ENCODE results near the gene SECISBP2. TPM values are rescaled to one million over a fixed set of nuclear protein-coding genes. Genes with fewer than 3 reads are reported as not detected.
"Not testable (repeated sequence)": the region's sequence is repeated elsewhere in the genome, so short reads cannot be mapped to it uniquely, and the experiment has no call there.

SECISBP2 gene
- 100 to 1,000 TPM; 127 to 176 TPM for total RNA-seq
- 145 TPM for polyA plus RNA-seq (ENCODE audit: insufficient read depth, low read depth, low replicate concordance)
- long read RNA-seq, donor 1, full-length matches to known transcripts = 6 of 6 reads
- long read RNA-seq, donor 1, partial matches to known transcripts = 0 of 6 reads
- long read RNA-seq, donor 1, other reads (novel, unspliced or antisense) = 0 of 6 reads
- long read RNA-seq, donor 2, full-length matches to known transcripts = 3 of 3 reads
- long read RNA-seq, donor 2, partial matches to known transcripts = 0 of 3 reads
- long read RNA-seq, donor 2, other reads (novel, unspliced or antisense) = 0 of 3 reads

- Histone ChIP-seq H3K4me3 (peak within 1 kb of the TSS; percentile 71 to 80), H3K4me1 (peaks cover 14% of the 10 kb centered on the region), H3K27ac (peak within 1 kb of the TSS; percentile 98 to 99), H3K36me3 (ENCODE audit: low read depth, missing control alignments) (no peaks in the 10 kb centered on the region), H3K27me3 (no peaks in the 10 kb centered on the region), H3K9me3 (no peaks in the 10 kb centered on the region)
- TF ChIP-seq CTCF (IDR thresholded peaks at IDR 0.05) = peak in 2 of 3 experiments; percentile 80 to 83
- peak; percentile 63 for TF ChIP-seq POLR2A (IDR thresholded peaks at IDR 0.05)
- WGBS, 2 donors = 0 to 1% methylated on average over 30 to 65 of the region's 91 CpGs
- DNase-seq = peak; percentile 95
- intact Hi-C loops (cut with DNase I; ENCODE audit: low total_unique reads) = no loop called here
These were observed at the start of gene SECISBP2 for GRCh38 chr9:89318123-89319014. Gene SECISBP2, plus strand, starts transcription at chr9:89318500. Its CDS starts 77 bp downstream, at chr9:89318577.

GRCh38 chr9:89273528-89274279, 44.6 kb upstream of the SECISBP2 start:
- intact Hi-C loops (cut with DNase I; ENCODE audit: low total_unique reads) = loop anchor here (10.0 kb wide), 1 partner anchor 679 kb away; no protein-coding TSS in a partner anchor
- WGBS, 2 donors = 93% methylated on average over 3 of the region's 3 CpGs

GRCh38 chr9:89274838-89275237, 43.5 kb upstream of the SECISBP2 start:
- WGBS, 2 donors = 89 to 93% methylated on average over 5 of the region's 5 CpGs
- intact Hi-C loops (cut with DNase I; ENCODE audit: low total_unique reads) = loop anchor here (10.0 kb wide), 1 partner anchor 680 kb away; no protein-coding TSS in a partner anchor
- no peaks in the 10 kb centered on the region for H3K27me3 ChIP-seq
- TF ChIP-seq CTCF (IDR thresholded peaks at IDR 0.05) = no peak
- TF ChIP-seq POLR2A (IDR thresholded peaks at IDR 0.05) = no peak
- no peaks in the 10 kb centered on the region for H3K36me3 ChIP-seq (ENCODE audit: low read depth, missing control alignments)
- no peaks in the 10 kb centered on the region for H3K4me1 ChIP-seq
- H3K9me3 ChIP-seq = no peaks in the 10 kb centered on the region
- no peak overlapping the region for H3K4me3 ChIP-seq
- no peak overlapping the region for H3K27ac ChIP-seq
- no peak for DNase-seq

More at GRCh38 chr9:89273528-89274279, 44.6 kb upstream of the SECISBP2 start:
- Histone ChIP-seq H3K27me3 (no peaks in the 10 kb centered on the region), H3K4me3 (no peak overlapping the region), H3K27ac (no peak overlapping the region), H3K9me3 (no peaks in the 10 kb centered on the region), H3K4me1 (no peaks in the 10 kb centered on the region), H3K36me3 (ENCODE audit: low read depth, missing control alignments) (no peaks in the 10 kb centered on the region)
- no peak for TF ChIP-seq CTCF (IDR thresholded peaks at IDR 0.05)
- TF ChIP-seq POLR2A (IDR thresholded peaks at IDR 0.05) = no peak
- DNase-seq = no peak

- H3K9me3 ChIP-seq; H3K27me3 ChIP-seq; H3K36me3 ChIP-seq (ENCODE audit: low read depth, missing control alignments); H3K27ac ChIP-seq; DNase-seq; H3K4me1 ChIP-seq; H3K4me3 ChIP-seq: not testable (repeated sequence)
- WGBS, 2 donors = 72% methylated on average over 2 of the region's 2 CpGs; no CpG with 5 or more reads in 1 of the 2 donors
- intact Hi-C loops (cut with DNase I; ENCODE audit: low total_unique reads) = loop anchor here (10.0 kb wide), 1 partner anchor 681 kb away; no protein-coding TSS in a partner anchor
These were observed 42.3 kb upstream of the SECISBP2 start for GRCh38 chr9:89276040-89276439.
